LNCAP (cell line): ENCODE measurements around the gene CCNI.

Source experiments
- CTCF ChIP-seq: fragments of 450-650 bp; IDR thresholded peaks from 2 replicates; pipeline ENCODE4 v1.5.1; 2017; ENCODE audit warnings: mild to moderate bottlenecking

Gene CCNI

GRCh38 chr4:77028246-77028645 lies 47.5 kb downstream of the CCNI start:
- TF ChIP-seq CTCF = no peak

GRCh38 chr4:77026322-77026704 lies 49.5 kb downstream of the CCNI start:
- TF ChIP-seq CTCF = no peak

- no peak for TF ChIP-seq CTCF
Observed at GRCh38 chr4:77025643-77026321, 50.0 kb downstream of the CCNI start.

- no peak for TF ChIP-seq CTCF
Observed at GRCh38 chr4:77023920-77024319, 51.9 kb downstream of the CCNI start.

DNA sequence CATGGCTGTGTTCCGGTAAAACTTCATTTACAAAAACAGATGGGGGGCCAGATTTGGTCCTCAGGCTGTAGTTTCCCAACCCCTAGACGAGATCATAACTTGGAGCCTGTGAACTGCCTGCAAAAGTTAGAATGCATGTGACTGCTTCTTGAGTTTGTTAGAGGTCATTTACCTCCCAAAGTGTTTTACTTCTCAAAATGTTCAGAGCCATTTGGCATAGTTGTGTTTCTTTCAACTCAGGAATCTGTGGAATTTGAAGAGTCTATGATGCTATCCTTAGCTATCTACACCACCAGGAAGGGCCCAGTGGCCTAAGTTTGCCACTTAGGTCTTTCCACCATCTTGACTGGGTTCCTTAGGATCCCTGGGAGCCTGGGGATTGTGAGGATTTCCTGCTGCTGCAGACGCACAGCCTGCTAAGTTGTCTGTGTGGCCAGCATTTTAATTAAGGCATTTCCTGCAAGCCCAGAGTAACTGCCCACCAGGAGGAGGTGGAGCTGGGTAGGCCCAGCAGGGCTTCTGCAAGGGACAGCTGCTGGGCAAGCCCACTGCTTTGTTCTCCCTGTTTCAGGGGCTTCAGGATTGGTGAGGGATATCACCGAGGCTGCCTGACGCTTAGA lies 53.1 kb downstream of the CCNI start:
- no peak for TF ChIP-seq CTCF

DNA sequence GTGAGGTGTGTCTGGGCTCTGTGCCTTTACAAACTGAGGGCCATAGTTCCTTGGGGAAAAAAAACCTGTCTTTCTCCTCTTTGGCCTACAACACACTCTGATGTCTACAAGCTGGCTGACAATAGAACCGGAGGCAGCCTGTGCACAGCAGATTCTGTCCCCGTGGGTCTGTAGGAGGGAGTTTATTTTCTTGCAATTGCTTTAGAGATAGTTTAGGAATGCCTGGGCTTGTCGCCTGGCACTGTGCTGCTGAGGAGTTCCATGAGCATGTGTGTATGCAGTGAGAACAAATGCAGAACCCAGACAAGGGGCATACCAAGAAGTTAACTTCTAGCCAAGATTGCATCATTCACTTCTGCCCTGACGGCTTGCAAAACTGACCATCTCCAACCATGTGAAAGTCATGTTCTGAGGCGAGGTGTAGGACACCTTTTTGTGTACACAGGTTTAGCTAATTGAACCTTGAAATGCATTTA lies 54.1 kb downstream of the CCNI start:
- TF ChIP-seq CTCF = no peak

- no peak for TF ChIP-seq CTCF
Observed at GRCh38 chr4:77020017-77020416, 55.8 kb downstream of the CCNI start.
